GM20431 (cell line): Measurements from ENCODE around the gene RFX2.
"Not testable (repeated sequence)": the region's sequence is repeated elsewhere in the genome, so short reads cannot be mapped to it uniquely, and the experiment has no call there.

ENCODE experiments used
- in situ Hi-C: fragments of 300-500 bp; cut with MseI, MboI; formaldehyde crosslinking; loops from one replicate; pipeline ENCODE4 v1.15.0; 2020; ENCODE audit warnings: low sequenced_read_pairs; ENCODE audit not compliant: unreplicated experiment

The RFX2 gene

DNA sequence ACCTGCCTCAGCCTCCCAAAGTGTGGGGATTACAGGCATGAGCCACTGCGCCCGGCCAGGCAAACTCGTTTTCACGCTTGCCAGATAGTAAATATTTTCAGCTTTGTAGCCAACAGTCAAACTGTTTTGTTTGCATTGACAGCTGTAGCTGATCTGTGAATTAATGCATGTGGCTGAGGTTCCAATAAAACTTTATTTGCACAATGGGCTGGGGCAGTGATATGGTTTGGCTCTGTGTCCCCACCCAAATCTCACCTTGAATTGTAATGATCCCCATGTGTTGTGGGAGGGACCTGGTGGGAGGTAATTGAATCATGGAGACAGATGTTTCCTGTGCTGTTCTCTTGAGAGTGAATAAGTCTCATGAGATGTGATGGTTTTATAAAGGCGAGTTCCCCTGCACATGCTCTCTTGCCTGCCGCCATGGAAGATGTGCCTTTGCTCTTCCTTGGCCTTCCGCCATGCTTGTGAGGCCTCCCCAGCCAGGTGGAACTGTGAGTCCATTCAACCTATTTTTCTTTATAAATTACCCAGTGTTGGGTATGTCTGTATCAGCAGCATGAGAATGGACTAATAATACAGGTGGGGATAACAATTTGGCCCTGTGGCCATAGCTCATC lies 110.0 kb downstream of the RFX2 start:
- in situ Hi-C loops: no loop called here

DNA sequence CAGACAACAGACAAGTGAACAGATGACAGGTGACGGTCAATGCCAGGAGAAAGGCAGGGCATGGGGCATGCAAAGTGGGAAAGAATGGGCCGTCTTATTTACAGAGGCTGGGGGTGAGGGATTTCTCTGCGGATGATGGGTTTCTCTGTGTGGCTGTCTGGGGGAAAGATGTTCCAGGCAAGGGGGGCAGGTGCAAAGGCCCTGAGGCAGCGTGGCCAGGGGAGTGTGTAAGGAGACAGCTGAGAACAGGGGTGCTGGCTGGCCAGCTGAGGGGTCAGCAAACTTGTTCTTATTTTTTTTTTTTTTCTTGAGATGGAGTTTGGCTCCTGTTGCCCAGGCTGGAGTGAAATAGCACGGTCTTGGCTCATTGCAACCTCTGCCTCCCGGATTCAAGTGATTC lies 110.6 kb downstream of the RFX2 start:
- in situ Hi-C loops: no loop called here

DNA sequence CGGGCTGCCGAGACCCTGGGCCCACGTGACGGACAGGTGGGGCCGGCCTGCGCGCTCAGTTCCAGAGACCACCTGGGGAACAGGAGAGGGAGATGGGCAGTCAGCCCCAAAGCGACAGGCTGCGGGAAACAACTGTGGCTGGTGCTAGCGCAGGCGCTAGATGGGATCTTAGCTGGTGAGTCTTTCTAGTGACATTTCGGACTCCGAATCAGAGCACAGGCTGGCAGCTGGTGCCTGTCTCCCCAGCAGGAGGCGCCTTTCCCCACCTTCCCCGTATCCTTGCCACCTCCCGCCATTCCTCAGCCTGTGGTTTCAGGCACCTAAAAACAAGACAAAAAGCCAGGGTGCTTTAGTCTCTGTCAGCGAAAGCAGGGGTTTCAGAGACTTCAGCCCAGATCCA lies 112.9 kb downstream of the RFX2 start:
- in situ Hi-C loops: no loop called here

- in situ Hi-C loops: no loop called here
These were observed 113.5 kb downstream of the RFX2 start for GRCh38 chr19:5996623-5997320.

DNA sequence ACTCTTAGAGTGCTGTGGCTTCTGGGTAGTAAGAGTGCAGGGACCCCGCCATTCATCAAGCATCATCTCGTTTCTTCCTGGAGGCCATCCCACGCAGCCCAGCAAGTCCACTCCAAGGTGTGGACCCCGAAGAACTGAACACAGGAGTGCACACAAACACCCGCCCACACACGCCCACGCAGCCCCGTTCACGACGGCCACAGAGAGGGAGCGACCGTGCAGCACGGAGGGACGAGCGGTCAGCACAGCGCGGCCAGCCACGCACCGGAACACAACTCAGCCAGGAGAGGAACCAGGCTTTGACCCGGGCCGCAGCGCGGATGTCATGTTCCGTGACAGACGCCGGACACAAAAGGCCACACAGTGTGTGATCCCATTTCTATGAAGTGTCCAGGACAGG lies 114.2 kb downstream of the RFX2 start:
- in situ Hi-C loops: no loop called here

DNA sequence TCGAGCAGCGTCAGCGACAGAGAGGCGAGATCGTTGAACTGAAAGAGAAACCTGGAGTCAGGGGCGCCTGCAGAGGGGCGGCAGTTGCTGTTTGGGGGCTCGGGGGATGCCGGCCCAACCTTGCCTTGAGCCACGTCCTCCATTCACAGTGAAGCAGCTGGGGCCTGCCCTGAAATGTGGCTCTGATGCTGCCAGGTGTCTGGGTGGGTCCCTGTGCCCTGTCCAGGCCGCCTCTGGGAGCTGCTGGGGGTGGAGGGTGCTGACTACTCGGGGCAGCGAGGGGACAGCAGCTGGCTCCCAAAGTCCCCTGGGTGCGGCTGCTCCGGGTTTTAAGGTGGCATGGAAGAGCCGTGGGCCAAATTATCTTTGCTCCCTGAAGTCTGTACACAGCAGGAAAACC lies 114.7 kb downstream of the RFX2 start:
- in situ Hi-C loops: no loop called here

GRCh38 chr19:5994405-5995165 lies 115.7 kb downstream of the RFX2 start:
- in situ Hi-C loops: no loop called here

DNA sequence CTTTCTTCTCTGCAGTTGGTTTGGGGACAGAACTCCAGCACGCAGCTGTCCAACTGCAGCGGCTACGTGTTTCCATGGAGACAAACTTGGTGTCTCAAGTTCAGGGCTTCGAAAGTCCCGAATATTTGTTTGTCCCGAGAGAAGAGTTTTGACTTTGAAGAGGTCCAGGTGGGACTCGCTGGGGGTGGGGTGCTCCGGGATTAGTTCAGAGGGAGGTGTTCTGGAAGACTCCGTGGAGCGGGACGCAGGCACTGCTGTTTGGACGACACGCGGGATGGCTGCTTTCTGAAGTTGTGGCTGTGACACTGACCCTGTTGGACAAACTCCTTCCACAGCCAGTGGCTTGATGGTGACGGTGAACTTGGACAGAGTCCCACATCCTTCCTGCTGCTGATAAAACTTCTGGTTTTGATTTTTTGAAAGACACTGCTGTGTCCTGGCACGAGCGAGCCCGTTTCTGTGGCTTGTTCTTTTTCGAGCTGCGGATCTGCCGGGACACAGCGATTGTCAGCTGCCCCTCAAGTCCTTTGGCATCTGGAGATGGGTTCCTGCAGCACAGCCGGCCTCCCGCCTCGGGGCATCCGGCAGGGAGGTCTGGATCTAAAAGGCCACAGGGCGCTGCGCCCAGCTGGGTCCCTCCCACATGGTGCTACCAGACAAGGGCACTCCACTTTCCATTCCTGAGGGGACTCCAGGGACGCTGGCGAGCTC lies 116.5 kb downstream of the RFX2 start:
- in situ Hi-C loops: no loop called here

DNA sequence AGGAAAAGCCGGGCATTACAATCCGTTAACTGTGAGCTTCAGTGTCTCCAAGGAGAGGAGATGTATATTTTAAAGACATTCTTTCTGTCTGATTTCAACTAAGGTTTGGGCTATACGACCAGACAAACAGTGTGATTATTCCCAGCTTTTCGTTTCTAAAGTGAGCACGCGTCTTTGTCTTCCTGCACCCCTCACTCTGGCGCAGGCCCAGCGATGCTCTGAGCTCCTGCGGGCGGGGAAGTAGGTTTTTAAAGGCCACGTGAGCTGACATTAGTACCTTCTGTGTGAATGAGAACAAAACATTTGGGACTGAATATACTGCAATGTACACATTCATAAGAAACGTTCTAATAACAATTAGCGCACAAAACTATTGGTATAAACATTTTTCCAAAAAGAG lies 117.1 kb downstream of the RFX2 start:
- in situ Hi-C loops: no loop called here

GRCh38 chr19:5992756-5993155 lies 117.5 kb downstream of the RFX2 start:
- in situ Hi-C loops: no loop called here

DNA sequence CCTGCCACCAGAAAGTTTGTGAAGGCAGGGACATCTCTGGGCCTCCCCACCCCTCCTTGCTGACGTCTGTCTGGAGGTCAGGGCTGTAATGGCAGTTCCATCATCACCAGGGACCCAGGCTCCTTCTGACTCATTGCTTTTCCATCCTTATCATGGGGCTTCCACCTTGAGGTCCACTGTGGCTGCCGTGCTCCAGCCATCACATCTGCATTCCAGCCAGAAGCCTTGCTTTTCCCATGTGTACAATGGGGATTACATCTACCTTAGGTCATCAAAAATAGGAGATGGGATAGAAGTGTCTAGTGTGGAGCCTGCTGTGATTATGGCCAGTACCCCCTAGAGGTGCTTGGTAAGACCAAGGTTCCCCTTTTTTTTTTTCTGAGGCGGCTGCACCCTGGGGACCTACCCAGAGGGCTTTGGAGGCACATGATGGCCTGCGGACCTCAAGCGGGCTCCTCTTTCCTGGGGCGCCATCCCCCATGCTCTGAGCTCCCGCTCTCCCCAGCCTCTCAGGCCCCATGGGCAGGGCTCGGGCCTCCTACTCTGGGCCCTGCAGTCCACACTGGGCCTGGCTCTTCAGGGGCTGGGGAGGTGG lies 119.0 kb downstream of the RFX2 start:
- in situ Hi-C loops: no loop called here

GRCh38 chr19:5990289-5990797 lies 120.0 kb downstream of the RFX2 start:
- in situ Hi-C loops: no loop called here

- in situ Hi-C loops: no loop called here
These were observed 120.8 kb downstream of the RFX2 start for GRCh38 chr19:5989388-5990074.

GRCh38 chr19:5988517-5989387 lies 121.5 kb downstream of the RFX2 start:
- in situ Hi-C loops: no loop called here

DNA sequence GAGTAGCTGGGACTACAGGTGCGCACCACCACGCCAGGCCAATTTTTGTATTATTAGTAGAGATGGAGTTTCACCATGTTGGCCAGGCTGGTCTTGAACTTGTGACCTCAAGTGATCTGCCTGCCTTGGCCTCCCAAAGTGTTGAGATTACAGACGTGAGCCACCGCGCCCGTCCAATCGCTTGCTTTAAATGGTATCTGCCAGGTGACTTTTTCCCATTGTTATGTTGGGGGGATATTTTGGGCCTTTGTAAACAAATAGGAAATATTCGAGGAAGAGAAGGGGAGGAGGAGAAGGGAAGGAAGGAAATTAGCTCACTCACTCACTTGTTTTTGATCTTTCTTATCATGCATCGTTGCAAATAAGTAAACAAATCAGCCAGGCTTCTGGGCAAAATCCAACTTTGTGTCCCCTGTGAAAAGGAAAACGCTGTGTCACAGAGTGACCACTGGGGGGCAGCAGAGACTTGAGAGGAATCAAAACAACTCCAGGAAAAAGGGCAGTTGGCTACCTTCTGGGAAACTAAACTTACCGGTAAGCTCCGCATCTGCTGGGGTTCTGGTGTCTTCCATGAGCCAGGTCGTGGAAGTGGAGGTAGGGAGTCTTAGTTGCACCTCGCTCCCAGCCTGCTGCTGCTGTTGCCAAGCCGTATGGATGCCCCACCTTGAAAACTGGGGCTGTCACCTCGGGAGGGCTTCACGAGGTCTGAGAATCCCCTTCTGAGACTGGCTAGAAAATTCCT lies 123.1 kb downstream of the RFX2 start:
- in situ Hi-C loops: no loop called here

DNA sequence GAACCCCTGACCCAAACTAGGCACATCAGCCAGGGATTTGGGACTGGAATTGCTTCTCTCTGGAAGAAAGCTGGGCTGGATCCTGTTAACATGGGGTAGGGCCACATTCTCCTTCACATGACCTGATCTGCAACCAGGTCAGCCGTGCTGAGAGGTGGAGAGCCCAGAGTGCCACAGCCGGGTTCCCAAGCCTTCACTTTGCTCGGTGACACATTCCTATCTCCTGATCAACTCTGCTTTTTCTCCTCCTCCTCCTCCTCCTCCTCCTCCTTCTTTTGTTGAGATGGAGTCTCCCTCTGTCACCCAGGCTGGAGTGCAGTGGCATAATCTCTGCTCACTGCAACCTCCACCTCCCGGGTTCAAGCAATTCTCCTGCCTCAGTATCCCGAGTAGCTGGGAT lies 124.5 kb downstream of the RFX2 start:
- in situ Hi-C loops: not testable (repeated sequence)

DNA sequence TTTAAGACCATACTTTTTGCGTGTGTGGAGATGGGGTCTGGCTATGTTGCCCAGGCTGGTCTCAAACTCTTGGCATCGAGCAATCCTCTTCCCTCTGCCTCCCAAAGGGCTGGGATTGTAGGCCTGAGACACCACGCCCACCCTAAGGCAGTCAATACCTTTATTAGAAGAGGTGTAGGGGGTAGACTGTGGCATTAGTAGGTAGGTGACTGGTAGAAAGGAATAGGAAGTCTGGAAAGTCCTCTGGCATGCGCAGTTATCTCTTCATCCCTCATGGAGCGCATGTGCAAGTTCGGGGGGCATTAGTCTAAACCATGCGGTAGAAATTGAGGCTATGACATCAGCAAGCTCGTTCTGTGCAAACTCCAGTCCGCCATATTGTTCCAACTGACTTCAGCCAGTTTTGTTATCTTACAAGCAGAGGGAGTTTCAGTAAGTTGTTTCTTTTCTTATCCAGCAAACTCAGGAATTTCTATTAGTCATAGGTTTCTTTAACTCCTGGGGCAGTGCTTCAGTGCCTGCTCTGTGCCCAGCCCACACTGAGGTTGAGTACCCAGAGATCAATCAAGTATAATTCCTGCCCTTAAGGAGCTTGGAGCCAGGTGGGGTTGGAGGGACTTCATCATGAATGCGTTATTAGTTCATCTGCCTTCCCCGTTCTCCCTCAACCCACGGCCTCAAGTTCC lies 125.1 kb downstream of the RFX2 start:
- in situ Hi-C loops: no loop called here
